Anterior cingulate cortex (tissue), 58 donors: ENCODE measurements around the gene AIG1.
A peak's percentile ranks its signal among the peaks of the same experiment; 100 is the strongest.
"Not testable (repeated sequence)": the region's sequence is repeated elsewhere in the genome, so short reads cannot be mapped to it uniquely, and the experiment has no call there.

Source experiments
- DNase-seq, 58 donors: peaks; one replicate each; lab custom pipeline; 2025; lab: John Stamatoyannopoulos, UW

Gene AIG1

GRCh38 chr6:143060806-143061596, at the start of gene AIG1:
Gene AIG1, plus strand, starts transcription at chr6:143060889. Its CDS starts 37 bp downstream, at chr6:143060926.
- DNase-seq, result peak in 47 of 58 donors; percentile 24 to 91 (median 75)

GRCh38 chr6:143014764-143015163, 45.9 kb upstream of the AIG1 start:
- no peak for DNase-seq

GRCh38 chr6:143015300-143015706, 45.4 kb upstream of the AIG1 start:
- no peak for DNase-seq

GRCh38 chr6:143018955-143019354, 41.7 kb upstream of the AIG1 start:
- no peak for DNase-seq

GRCh38 chr6:143020862-143021261, 39.8 kb upstream of the AIG1 start:
- not testable (repeated sequence) for DNase-seq

GRCh38 chr6:143021543-143021942, 39.1 kb upstream of the AIG1 start:
- DNase-seq, result no peak

GRCh38 chr6:143022587-143022986, 38.1 kb upstream of the AIG1 start:
- no peak for DNase-seq

GRCh38 chr6:143023695-143024094, 37.0 kb upstream of the AIG1 start:
- no peak for DNase-seq

GRCh38 chr6:143024977-143025376, 35.7 kb upstream of the AIG1 start:
- DNase-seq, result no peak

- DNase-seq, result peak in 8 of 58 donors; percentile 3 to 25 (median 10)
Observed at GRCh38 chr6:143026696-143027449, 33.8 kb upstream of the AIG1 start.

- DNase-seq, result no peak
Observed at GRCh38 chr6:143034689-143035334, 25.9 kb upstream of the AIG1 start.

GRCh38 chr6:143037470-143037869, 23.2 kb upstream of the AIG1 start:
- DNase-seq, result no peak

GRCh38 chr6:143038833-143039232, 21.9 kb upstream of the AIG1 start:
- DNase-seq, result no peak

GRCh38 chr6:143039548-143039947, 21.1 kb upstream of the AIG1 start:
- DNase-seq, result no peak

- no peak for DNase-seq
Observed at GRCh38 chr6:143040018-143040417, 20.7 kb upstream of the AIG1 start.

GRCh38 chr6:143044345-143044744, 16.3 kb upstream of the AIG1 start:
- not testable (repeated sequence) for DNase-seq

- no peak for DNase-seq
Observed at GRCh38 chr6:143049611-143050010, 11.1 kb upstream of the AIG1 start.

GRCh38 chr6:143050509-143050908, 10.2 kb upstream of the AIG1 start:
- no peak for DNase-seq

GRCh38 chr6:143052282-143052681, 8.4 kb upstream of the AIG1 start:
- no peak for DNase-seq

- no peak for DNase-seq
Observed at GRCh38 chr6:143053856-143054255, 6.8 kb upstream of the AIG1 start.

- no peak for DNase-seq
Observed at GRCh38 chr6:143054329-143054728, 6.4 kb upstream of the AIG1 start.
